Stimulated activated CD4-positive, alpha-beta T cell treated with anti-CD3 and anti-CD28 coated beads, Interleukin-4, amount 100 ng/mL, for 48 hours (primary cell): ENCODE results near the gene SNX1.
"Not testable (repeated sequence)": the region's sequence is repeated elsewhere in the genome, so short reads cannot be mapped to it uniquely, and the experiment has no call there.

Experiments
- DNase-seq, 2 donors: peaks; one replicate each; pipeline ENCODE4 v3.0.0-alpha.2; 2020; ENCODE audit warnings: low read depth in 2 of 2

The SNX1 gene

DNA sequence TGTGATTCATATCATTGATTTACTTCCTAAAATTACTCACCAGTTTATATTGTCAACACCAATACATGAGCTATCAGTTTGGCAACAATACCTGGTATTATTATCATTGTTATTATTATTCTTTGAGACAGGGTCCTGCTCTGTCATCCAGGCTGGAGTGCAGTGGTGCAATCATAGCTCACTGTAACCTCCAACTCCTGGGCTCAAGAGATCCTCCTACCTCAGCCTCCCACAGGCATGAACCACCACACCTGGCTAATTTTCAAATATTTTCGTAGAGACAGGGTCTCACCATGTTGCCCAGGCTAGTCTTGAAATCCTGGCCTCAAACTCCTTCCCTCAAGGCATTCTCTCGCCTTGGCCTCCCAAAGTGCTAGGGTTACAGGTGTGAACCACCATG lies 22.3 kb upstream of the SNX1 start:
- DNase-seq, result not testable (repeated sequence)

- no peak for DNase-seq
Observed at GRCh38 chr15:64082757-64083156, 13.0 kb upstream of the SNX1 start.

DNA sequence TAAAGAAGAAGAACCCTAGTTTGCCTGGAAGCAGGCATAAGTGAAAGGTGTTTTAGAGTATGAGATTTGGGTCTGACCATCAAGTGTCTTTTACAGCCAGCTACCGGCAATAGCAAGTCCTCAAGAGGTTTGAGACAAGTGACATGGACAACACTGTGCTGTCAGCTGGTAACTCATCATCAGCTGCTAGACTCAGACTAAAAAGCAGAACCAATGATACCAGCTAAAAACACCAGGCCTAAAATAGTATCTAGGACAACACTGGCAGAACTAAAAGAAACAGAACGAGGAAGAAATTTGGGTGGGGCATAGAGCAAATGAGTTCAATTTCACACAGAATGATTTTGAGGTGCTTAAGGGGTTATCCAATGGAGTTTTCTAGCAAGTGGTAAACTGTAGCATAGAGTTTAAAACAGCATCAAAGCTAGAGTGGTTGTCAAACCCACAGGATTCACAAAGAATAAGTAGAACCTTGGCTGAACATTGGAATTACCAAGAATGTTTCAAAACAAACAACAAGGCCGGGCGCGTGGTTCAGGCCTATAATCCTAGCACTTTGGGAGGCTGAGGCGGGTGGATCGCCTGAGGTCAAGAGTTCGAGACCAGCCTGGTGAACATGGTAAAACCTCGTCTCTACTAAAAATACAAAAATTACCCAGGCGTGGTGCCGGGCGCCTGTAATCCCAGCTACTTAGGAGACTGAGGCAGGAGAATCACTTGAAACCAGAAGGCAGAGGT lies 6.1 kb upstream of the SNX1 start:
- no peak for DNase-seq

DNA sequence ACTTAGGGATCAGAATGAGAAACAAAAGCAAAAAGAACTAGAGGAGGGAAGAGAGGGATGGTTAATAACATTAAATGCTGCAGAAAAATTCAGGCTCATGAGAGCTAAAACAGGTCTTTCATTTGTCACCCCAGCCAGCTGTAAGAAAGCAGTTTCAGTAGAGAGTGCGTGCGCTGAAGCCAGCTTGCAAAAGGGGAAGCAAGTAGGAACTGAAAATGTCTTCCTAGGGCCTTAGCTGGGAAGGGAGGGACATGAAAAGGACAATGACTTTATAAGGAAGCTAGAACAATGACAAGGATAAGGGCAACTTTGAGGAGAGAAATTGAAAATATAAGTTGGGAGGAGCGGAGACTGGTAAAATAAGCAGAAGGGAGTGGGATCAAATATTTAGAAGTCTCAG lies 5.3 kb upstream of the SNX1 start:
- DNase-seq, result no peak

DNA sequence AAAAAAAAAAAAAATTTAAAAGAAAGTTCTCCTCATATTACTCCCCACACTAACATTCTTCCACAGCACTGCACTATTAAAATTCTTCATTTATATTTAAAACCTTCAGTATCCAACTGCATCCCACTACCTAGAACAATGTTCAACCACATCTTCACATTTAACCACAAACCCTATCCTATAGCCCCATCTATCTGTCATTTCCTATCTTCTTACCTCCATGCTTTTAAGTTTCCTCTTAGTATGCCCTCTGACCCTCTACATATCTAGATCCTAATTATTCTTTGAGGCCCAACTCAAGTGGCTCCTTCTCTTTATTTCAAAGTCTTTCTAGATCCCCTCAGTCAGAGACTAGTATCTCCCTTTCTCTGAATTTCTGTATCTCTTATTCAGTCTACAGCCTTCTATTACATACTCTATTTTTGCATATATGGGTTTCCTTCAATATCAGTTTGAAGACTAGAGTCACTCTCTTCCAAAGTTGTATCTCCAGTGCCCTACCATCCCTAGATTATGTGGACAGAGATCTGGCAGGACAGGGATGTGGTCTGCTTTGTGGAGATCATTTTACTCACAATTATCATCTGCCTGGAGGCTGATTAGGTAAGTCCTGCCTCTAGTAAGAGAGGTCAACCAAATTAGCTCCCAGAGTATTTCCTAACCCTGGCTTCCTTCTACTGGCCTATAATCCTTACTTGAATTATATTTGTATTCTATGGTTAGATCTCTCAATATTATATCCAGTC lies 3.5 kb upstream of the SNX1 start:
- DNase-seq, result no peak

DNA sequence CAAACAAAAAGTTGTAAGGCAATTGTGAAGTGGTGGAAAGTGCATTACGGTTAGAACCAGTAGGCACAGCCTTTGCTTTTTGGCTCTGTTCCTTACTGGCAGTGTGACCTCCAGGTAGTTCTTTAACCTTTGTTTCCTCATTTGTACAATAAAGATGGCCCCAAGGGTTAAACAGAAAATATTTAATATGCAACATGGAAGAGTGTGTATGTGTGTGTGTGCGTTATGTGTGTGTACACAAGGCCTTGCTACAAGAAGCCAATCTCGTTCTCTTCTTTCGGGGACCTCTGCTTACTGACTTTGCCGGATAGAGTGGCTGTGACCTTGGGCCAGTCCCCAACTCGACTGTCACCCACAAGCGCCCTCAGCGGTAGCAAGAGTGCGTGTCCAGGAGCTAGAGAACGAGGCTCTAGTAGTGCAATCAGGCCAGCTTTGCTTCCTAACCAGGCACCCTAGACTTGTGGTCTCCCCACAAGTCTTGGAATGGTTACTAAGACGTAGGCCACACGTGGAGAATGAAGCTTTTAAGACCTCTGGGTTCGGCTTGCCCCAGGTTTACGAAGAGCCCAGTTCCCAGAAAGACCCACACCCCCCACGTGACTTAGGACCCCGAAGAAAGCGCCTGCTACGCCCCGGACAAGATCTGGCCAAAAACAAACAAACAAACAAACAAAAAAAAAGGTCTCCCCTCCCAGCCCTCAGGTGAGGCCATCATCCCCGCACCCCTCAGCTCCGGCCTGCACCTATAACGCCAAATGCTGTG lies 2.7 kb upstream of the SNX1 start:
- peak; percentile 20 to 23 for DNase-seq

- peak; percentile 84 to 92 for DNase-seq
Observed at GRCh38 chr15:64093627-64094417, 2.0 kb upstream of the SNX1 start, which contains the start of gene CIAO2A. Gene CIAO2A, minus strand, starts transcription at chr15:64093838. Its CDS starts 70 bp downstream, at chr15:64093768.

DNA sequence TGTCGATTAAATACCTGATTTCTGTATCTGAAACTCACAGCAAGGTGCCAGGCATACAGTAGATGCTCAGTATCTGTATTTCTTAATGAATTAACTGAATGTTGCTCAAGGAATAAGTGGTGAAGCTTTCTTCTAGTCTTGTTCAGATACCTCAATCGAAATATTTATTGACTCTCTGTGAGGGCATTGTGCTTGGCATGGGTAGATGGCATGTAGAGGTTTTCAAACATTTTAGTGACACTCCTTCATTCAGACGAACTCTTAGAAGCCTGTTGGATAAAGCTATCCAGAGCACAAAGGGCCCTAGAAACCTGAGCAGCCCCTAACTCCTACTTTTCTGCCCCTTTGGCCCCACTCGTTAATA lies 369 bp upstream of the SNX1 start:
- no peak for DNase-seq

GRCh38 chr15:64096668-64097384 lies 1.0 kb downstream of the SNX1 start:
- DNase-seq, result no peak

GRCh38 chr15:64099379-64099778 lies 3.6 kb downstream of the SNX1 start:
- DNase-seq, result no peak

GRCh38 chr15:64100958-64101357 lies 5.2 kb downstream of the SNX1 start:
- DNase-seq, result no peak

DNA sequence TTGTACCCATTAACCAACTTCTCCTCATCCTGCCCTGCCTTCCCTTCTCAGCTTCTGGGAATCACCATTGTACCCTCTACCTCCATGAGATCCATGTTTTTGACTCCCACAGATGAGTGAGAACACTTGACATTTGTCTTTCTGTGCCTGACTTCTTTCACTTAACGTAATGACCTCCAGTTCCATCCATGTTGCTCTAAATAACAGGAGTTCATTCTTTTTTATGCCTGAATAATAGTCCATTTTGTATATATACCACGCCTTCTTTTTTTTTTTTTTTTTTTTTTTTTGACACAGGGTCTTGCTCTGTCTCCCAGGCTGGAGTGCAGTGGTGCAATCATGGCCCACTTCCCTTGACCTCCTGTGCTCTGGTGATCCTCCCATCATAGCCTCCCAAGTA lies 6.7 kb downstream of the SNX1 start:
- no peak for DNase-seq

- DNase-seq, result no peak
Observed at GRCh38 chr15:64105113-64105704, 9.4 kb downstream of the SNX1 start.

DNA sequence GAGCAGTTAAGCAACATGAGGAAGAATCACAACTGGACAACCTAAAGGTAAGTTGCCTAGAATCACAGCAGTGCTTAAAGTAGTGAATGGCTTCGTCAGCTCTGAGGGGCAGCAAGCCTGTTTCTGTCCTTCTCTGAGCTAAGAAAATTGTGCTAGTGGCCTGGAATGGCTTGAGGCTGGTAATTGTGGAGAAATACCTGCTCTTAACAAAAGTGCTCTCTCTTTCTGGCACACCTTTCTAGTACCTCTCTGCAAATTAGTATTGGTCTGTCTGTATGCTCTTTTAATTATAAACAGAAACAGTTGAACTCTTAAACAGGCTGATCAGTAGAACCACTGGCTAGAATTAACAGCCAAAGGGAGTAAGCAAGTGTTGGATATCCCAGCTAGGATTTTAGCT lies 11.6 kb downstream of the SNX1 start:
- DNase-seq, result no peak

DNA sequence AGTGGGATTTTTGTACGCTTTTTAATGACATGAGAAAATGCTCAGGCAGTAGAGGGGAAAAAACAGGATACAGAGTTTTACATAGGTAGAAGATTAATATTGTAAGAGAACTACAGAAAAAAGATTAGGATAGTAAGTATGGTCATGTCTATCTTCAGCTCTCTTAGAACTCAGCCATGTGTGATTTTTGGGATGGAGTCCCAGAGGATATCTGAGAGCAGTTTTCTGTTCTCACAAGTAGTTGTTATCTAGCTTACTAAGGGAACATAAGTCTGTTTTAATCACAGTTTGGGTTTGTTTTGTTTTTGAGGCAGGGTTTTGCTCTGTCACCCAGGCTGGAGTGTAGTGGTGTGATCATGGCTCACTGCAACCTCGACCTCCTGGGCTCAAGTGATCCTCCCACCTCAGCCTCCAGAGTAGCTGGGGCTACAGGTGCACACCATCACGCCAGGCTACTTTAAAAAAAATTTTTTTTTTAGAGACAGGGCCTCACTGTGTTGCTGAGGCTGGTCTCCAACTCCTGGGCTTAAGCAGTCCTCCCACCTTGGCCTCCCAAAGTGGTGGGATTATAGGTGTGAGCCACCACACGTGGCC lies 14.4 kb downstream of the SNX1 start:
- not testable (repeated sequence) for DNase-seq

DNA sequence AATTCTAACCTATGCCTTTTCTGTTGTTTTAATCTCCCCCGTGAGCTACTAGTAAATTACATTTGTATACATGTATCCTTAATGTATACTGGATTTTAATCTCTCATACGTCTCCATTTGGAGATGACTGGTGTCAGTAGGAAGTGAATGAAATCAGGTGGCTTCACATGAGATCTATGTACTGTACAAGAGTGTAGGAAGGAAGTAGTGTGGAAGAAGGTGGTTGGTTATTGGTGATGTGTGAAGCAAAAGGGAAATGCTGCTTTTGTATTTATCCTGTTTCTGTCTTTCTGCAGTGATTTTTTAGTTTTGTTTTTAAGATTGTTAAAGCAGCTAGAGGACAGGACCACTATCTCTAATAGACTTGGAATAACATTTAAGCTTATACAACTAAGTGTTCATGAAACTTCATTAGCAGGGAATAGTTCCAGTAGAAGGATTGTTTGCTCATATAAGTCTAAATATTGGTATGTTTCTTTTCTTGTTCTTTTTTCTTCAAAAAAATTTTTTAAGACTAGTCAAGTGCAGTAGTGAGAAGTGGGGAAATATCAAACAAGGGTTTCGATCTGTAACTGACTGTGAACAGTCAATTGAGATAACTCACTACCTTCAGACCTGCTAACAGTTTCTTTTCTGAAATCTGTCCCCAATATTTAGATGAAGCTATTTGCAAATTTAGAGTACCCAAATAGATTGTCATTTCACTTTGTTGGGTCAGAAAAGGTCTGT lies 15.3 kb downstream of the SNX1 start:
- no peak for DNase-seq

DNA sequence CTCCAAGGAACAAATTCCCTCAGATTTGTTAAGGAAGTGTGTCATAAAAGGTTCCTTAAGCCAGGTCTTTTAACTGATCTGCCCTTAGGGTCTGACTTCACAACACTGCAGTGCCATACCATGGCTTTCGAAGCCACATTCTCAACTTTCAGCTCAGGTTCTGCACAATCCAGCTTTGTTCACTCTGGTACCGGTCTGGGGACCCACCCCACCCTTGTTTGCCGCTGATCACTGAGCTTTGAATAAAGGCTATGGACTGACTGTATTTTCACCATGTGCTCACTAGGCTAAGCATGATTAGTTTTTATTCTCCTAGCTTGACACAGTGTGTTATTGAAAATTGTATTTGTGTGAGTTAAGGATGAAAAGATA lies 15.9 kb downstream of the SNX1 start:
- DNase-seq, result no peak

DNA sequence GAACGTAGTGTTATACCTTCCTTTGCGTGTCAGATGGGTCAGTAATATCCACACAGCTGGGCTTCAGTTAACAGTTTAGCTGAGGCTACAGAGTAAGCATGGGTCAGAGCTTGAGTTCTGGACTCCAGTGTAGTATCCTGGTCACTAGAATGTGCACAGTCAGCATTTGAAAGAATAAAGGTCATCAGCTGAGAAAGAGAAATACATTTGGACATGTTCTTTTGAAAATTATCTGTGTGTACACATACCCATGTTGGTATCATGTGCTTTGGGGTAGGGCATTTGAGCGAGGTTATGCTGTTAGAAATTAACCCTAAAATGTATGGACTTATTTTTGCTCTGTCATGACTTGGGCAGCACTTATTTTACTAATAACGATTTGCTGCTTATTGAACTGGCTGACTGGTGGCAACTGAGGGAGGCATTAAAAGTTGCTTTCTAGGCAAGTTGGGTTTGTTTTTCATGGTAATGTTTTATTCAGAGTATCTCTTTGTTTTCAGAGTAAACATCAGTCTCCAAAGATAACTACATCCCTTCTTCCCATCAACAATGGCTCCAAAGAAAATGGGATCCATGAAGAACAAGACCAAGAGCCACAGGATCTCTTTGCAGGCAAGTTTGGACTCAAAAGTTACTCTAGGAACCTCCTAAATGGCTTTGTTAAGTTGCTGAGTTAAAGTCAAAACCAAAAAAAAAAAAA lies 16.4 kb downstream of the SNX1 start:
- DNase-seq, result no peak

DNA sequence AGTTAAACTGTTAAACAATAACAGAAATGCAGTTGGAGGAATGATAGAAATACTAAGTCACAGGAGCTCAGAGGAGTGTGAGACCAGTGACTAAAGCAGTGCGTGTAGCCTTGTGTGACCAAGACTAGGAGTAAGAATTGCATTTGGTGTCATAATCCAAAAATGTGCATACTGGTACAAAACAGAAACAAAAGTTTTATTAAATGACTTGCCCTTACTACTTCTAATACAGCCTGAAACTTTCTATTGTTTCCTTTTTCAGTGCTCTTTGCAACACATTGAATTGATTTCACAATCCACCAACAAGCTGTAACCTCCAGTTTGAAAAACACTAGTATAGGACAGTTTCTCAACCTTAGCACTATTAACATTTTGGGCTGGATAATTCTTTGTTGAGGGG lies 17.1 kb downstream of the SNX1 start:
- no peak for DNase-seq
